MM.1S (cell line): ENCODE data around the gene APOL4.
"Not testable (repeated sequence)": the region's sequence is repeated elsewhere in the genome, so short reads cannot be mapped to it uniquely, and the experiment has no call there.

Experiments used
- DNase-seq: peaks from one replicate; pipeline ENCODE4 v3.0.0-alpha.2; 2015
- H2AFZ ChIP-seq: fragments of 300-600 bp; sonication (generic); 2 replicates; pipeline ENCODE4 v1.6.0; 2016; ENCODE audit warnings: antibody characterized with exemption, low read length
- H3F3A ChIP-seq: fragments of 300-600 bp; sonication (generic); 2 replicates; pipeline ENCODE4 v1.6.1; 2016; ENCODE audit warnings: mild to moderate bottlenecking, antibody characterized with exemption, low read length, moderate library complexity, mixed read lengths; ENCODE audit not compliant: insufficient read depth
- H3K27ac ChIP-seq: fragments of 300-600 bp; sonication (generic); 2 replicates; pipeline ENCODE4 v1.5.1; 2016; ENCODE audit warnings: mild to moderate bottlenecking, low read length
- H3K27me3 ChIP-seq: fragments of 300-600 bp; sonication (generic); replicated peaks from 2 replicates; pipeline ENCODE4 v1.6.0; 2016; ENCODE audit warnings: low read length; ENCODE audit not compliant: insufficient read depth
- H3K36me3 ChIP-seq: fragments of 300-600 bp; sonication (generic); replicated peaks from 2 replicates; pipeline ENCODE4 v1.6.1; 2016; ENCODE audit warnings: mild to moderate bottlenecking, low read length, mixed read lengths; ENCODE audit not compliant: insufficient read depth
- H3K4me1 ChIP-seq: fragments of 300-600 bp; sonication (generic); 2 replicates; pipeline ENCODE4 v1.6.1; 2016; ENCODE audit warnings: low read length, mixed read lengths
- H3K4me2 ChIP-seq: fragments of 300-600 bp; sonication (generic); 2 replicates; pipeline ENCODE4 v1.6.0; 2016; ENCODE audit warnings: low read depth, low read length
- H3K4me3 ChIP-seq: fragments of 300-600 bp; sonication (generic); 2 replicates; pipeline ENCODE4 v1.5.1; 2016; ENCODE audit warnings: low read length, mixed read lengths
- H3K79me2 ChIP-seq: fragments of 300-600 bp; sonication (generic); 2 replicates; pipeline ENCODE4 v1.6.1; 2016; ENCODE audit warnings: mixed run types, low read length, mixed read lengths
- H3K9ac ChIP-seq: fragments of 300-600 bp; sonication (generic); 2 replicates; pipeline ENCODE4 v1.6.1; 2016; ENCODE audit warnings: low read length, mixed read lengths
- H3K9me2 ChIP-seq: fragments of 300-600 bp; sonication (generic); replicated peaks from 2 replicates; pipeline ENCODE4 v1.6.1; 2016; ENCODE audit warnings: mild to moderate bottlenecking, low read length, mixed read lengths; ENCODE audit not compliant: insufficient read depth
- H3K9me3 ChIP-seq: fragments of 300-600 bp; sonication (generic); replicated peaks from 2 replicates; pipeline ENCODE4 v1.6.1; 2016; ENCODE audit warnings: mild to moderate bottlenecking, low read length, mixed read lengths; ENCODE audit not compliant: insufficient read depth
- H4K20me1 ChIP-seq: fragments of 300-600 bp; sonication (generic); 2 replicates; pipeline ENCODE4 v1.6.1; 2016; ENCODE audit warnings: mild to moderate bottlenecking, low read length, moderate library complexity, mixed read lengths; ENCODE audit not compliant: insufficient read depth
- CTCF ChIP-seq: fragments of 300-600 bp; sonication (generic); IDR thresholded peaks from 2 replicates; pipeline ENCODE4 v1.5.1; 2016; ENCODE audit warnings: antibody characterized with exemption, low read length, mixed read lengths
- EZH2 ChIP-seq: fragments of 300-600 bp; sonication (generic); optimal IDR thresholded peaks from 2 replicates; pipeline ENCODE3; 2017; ENCODE audit warnings: low read depth, mild to moderate bottlenecking, antibody characterized with exemption, low read length, mixed read lengths
- EZH2phosphoT487 ChIP-seq: fragments of 300-600 bp; sonication (generic); IDR thresholded peaks from 2 replicates; pipeline ENCODE4 v1.6.1; 2018; ENCODE audit warnings: antibody characterized with exemption, low read length

The APOL4 gene

GRCh38 chr22:36201025-36201424 lies 584 bp downstream of the APOL4 start:
- not testable (repeated sequence) for H3K4me2 ChIP-seq, H3K27ac ChIP-seq, H3K9me2 ChIP-seq, H3F3A ChIP-seq, H3K4me3 ChIP-seq, H2AFZ ChIP-seq, H3K9me3 ChIP-seq, H3K79me2 ChIP-seq, H3K36me3 ChIP-seq, DNase-seq, H4K20me1 ChIP-seq, H3K9ac ChIP-seq, H3K27me3 ChIP-seq
- H3K4me1 ChIP-seq, result peaks cover 14% of the 10 kb centered on the region

- DNase-seq, result no peak
- H3K4me3 ChIP-seq, result no peak overlapping the region
- no peaks in the 10 kb centered on the region for H3F3A ChIP-seq
- no peak overlapping the region for H3K9ac ChIP-seq
- H3K4me1 ChIP-seq, result peaks cover 14% of the 10 kb centered on the region
- H2AFZ ChIP-seq, result no peak overlapping the region
- no peak overlapping the region for H3K27ac ChIP-seq
- no peak overlapping the region for H3K4me2 ChIP-seq
- H3K9me2 ChIP-seq, result no peaks in the 10 kb centered on the region
- no peaks in the 10 kb centered on the region for H3K27me3 ChIP-seq
- no peaks in the 10 kb centered on the region for H3K79me2 ChIP-seq
- no peak for TF ChIP-seq CTCF
- no peak for TF ChIP-seq EZH2phosphoT487
- TF ChIP-seq EZH2, result no peak
- H4K20me1 ChIP-seq, result no peaks in the 10 kb centered on the region
- no peaks in the 10 kb centered on the region for H3K36me3 ChIP-seq
- H3K9me3 ChIP-seq, result no peaks in the 10 kb centered on the region
Measured at GRCh38 chr22:36199001-36199551, 2.5 kb downstream of the APOL4 start.

GRCh38 chr22:36198536-36198935 lies 3.1 kb downstream of the APOL4 start:
- H3K9me3 ChIP-seq, result no peaks in the 10 kb centered on the region
- H3K4me3 ChIP-seq, result no peak overlapping the region
- no peak for DNase-seq
- no peak overlapping the region for H3K4me2 ChIP-seq
- no peak overlapping the region for H3K9ac ChIP-seq
- H2AFZ ChIP-seq, result no peak overlapping the region
- no peaks in the 10 kb centered on the region for H3K9me2 ChIP-seq
- TF ChIP-seq EZH2phosphoT487, result no peak
- no peak for TF ChIP-seq EZH2
- H4K20me1 ChIP-seq, result no peaks in the 10 kb centered on the region
- no peaks in the 10 kb centered on the region for H3F3A ChIP-seq
- peaks cover 14% of the 10 kb centered on the region for H3K4me1 ChIP-seq
- H3K36me3 ChIP-seq, result no peaks in the 10 kb centered on the region
- no peaks in the 10 kb centered on the region for H3K27me3 ChIP-seq
- H3K79me2 ChIP-seq, result no peaks in the 10 kb centered on the region
- no peak overlapping the region for H3K27ac ChIP-seq

GRCh38 chr22:36197514-36198146 lies 4.0 kb downstream of the APOL4 start:
- H3K4me2 ChIP-seq, result 0 out of 2 replicates have a peak overlapping the region, but pooled peaks have one; percentile 45
- 0 out of 2 replicates have a peak overlapping the region, but pooled peaks have one; percentile 42 for H2AFZ ChIP-seq

More at GRCh38 chr22:36197514-36198146, 4.0 kb downstream of the APOL4 start:
- Histone ChIP-seq H3K4me3 (no peak overlapping the region), H3K27ac (no peak overlapping the region; the same call in 1 of the 2 replicates), H3K9me3 (no peaks in the 10 kb centered on the region), H3K9ac (no peak overlapping the region), H3K27me3 (no peaks in the 10 kb centered on the region), H4K20me1 (no peaks in the 10 kb centered on the region), H3K9me2 (no peaks in the 10 kb centered on the region), H3K36me3 (no peaks in the 10 kb centered on the region), H3K4me1 (peaks cover 14% of the 10 kb centered on the region), H3K79me2 (no peaks in the 10 kb centered on the region), H3F3A (no peaks in the 10 kb centered on the region)
- TF ChIP-seq EZH2phosphoT487, result no peak
- no peak for TF ChIP-seq EZH2
- no peak for TF ChIP-seq CTCF
- DNase-seq, result peak; percentile 21
